RWPE2 (cell line): ENCODE results near the gene TUBAL3.

Source experiments
- ATAC-seq: fragments of 200-7000 bp; cut with Tn5 transposase; 3 replicates; pipeline ENCODE4 v1.9.1; 2021; ENCODE audit warnings: low read depth
- DNase-seq: peaks from one replicate; pipeline ENCODE4 v3.0.0-alpha.2; 2020; ENCODE audit warnings: low spot score
- H3K27ac ChIP-seq: fragments of 450-650 bp; 2 replicates; pipeline ENCODE4 v1.5.1; 2017; ENCODE audit warnings: mild to moderate bottlenecking; ENCODE audit not compliant: poor library complexity, severe bottlenecking
- H3K27me3 ChIP-seq: fragments of 250-450 bp; sonication (Bioruptor Pico); 2 replicates; pipeline ENCODE4 v1.5.1; 2021; ENCODE audit warnings: mild to moderate bottlenecking, moderate library complexity; ENCODE audit not compliant: insufficient read depth, poor library complexity, severe bottlenecking
- H3K36me3 ChIP-seq: fragments of 250-450 bp; sonication (Bioruptor Pico); 2 replicates; pipeline ENCODE4 v1.5.1; 2020; ENCODE audit warnings: low read depth, mild to moderate bottlenecking, moderate library complexity
- H3K4me1 ChIP-seq: fragments of 250-450 bp; sonication (Bioruptor Pico); 2 replicates; pipeline ENCODE4 v1.5.1; 2021; ENCODE audit warnings: mild to moderate bottlenecking, moderate library complexity; ENCODE audit not compliant: insufficient read depth, poor library complexity, severe bottlenecking
- H3K4me3 ChIP-seq: fragments of 250-450 bp; sonication (Bioruptor Pico); 2 replicates; pipeline ENCODE4 v1.5.1; 2021; ENCODE audit warnings: mild to moderate bottlenecking, moderate library complexity; ENCODE audit not compliant: severe bottlenecking
- H3K9me3 ChIP-seq: fragments of 250-450 bp; sonication (Bioruptor Pico); 2 replicates; pipeline ENCODE4 v1.5.1; 2021; ENCODE audit warnings: mild to moderate bottlenecking, moderate library complexity; ENCODE audit not compliant: severe bottlenecking
- CTCF ChIP-seq: fragments of 450-650 bp; IDR thresholded peaks from one replicate; pipeline ENCODE4 v1.5.1; 2017; ENCODE audit warnings: mild to moderate bottlenecking, moderate library complexity; ENCODE audit not compliant: poor library complexity, severe bottlenecking

Gene TUBAL3

GRCh38 chr10:5396556-5397300 lies 7.9 kb downstream of the TUBAL3 start:
- no peak for ATAC-seq
- no peak for DNase-seq
- Histone ChIP-seq H3K9me3 (no peaks in the 10 kb centered on the region), H3K27ac (no peak overlapping the region), H3K27me3 (no peaks in the 10 kb centered on the region), H3K4me1 (no peaks in the 10 kb centered on the region), H3K36me3 (no peaks in the 10 kb centered on the region), H3K4me3 (no peak overlapping the region)
- TF ChIP-seq CTCF = no peak

- no peak for TF ChIP-seq CTCF
- no peak for DNase-seq
- Histone ChIP-seq H3K27me3 (no peaks in the 10 kb centered on the region), H3K36me3 (no peaks in the 10 kb centered on the region), H3K27ac (no peak overlapping the region), H3K4me3 (no peak overlapping the region), H3K9me3 (peaks cover 6% of the 10 kb centered on the region), H3K4me1 (no peaks in the 10 kb centered on the region)
- no peak for ATAC-seq
These were observed 9.5 kb downstream of the TUBAL3 start for GRCh38 chr10:5395168-5395567.

GRCh38 chr10:5393529-5393928 lies 11.1 kb downstream of the TUBAL3 start:
- Histone ChIP-seq H3K4me1 (no peaks in the 10 kb centered on the region), H3K27ac (no peak overlapping the region), H3K4me3 (no peak overlapping the region), H3K36me3 (no peaks in the 10 kb centered on the region), H3K27me3 (no peaks in the 10 kb centered on the region), H3K9me3 (peaks cover 10% of the 10 kb centered on the region)
- TF ChIP-seq CTCF = no peak
- ATAC-seq (no peak), DNase-seq (no peak)

- DNase-seq (no peak), ATAC-seq (no peak)
- H3K4me3 ChIP-seq = no peak overlapping the region
These were observed 12.8 kb downstream of the TUBAL3 start for GRCh38 chr10:5391790-5392189.

More at GRCh38 chr10:5391790-5392189, 12.8 kb downstream of the TUBAL3 start:
- Histone ChIP-seq H3K9me3 (peaks cover 10% of the 10 kb centered on the region), H3K27me3 (no peaks in the 10 kb centered on the region), H3K4me1 (no peaks in the 10 kb centered on the region), H3K27ac (no peak overlapping the region), H3K36me3 (no peaks in the 10 kb centered on the region)
- TF ChIP-seq CTCF = no peak
